Nephron (organoid): Measurements from ENCODE around the gene CD48.

Source experiments
- H3K27ac Mint-ChIP-seq, 3 experiments: 2 replicates each; pipeline ENCODE4 v1.8.0; 2020; ENCODE audit warnings: mixed read lengths in 3 of 3, mild to moderate bottlenecking in 2 of 3, moderate library complexity in 1 of 3
- H3K27me3 Mint-ChIP-seq: 2 replicates; pipeline ENCODE4 v1.8.0; 2021; ENCODE audit warnings: low read depth, mild to moderate bottlenecking, moderate library complexity, mixed read lengths
- H3K36me3 Mint-ChIP-seq: 2 replicates; pipeline ENCODE4 v1.8.0; 2020; ENCODE audit warnings: low read depth, mixed read lengths
- H3K4me1 Mint-ChIP-seq: 2 replicates; pipeline ENCODE4 v1.8.0; 2020; ENCODE audit warnings: mixed read lengths
- H3K4me3 Mint-ChIP-seq, 3 experiments: 2 replicates each; pipeline ENCODE4 v1.8.0; 2020; ENCODE audit warnings: mild to moderate bottlenecking in 3 of 3, mixed read lengths in 3 of 3, moderate library complexity in 2 of 3
- H3K9me3 Mint-ChIP-seq: 2 replicates; pipeline ENCODE4 v1.8.0; 2020; ENCODE audit warnings: mixed read lengths
- TF ChIP-seq, protein P1 (sequence below), 3 experiments: fragments of 200-600 bp; sonication (generic); IDR thresholded peaks; one replicate each; pipeline ENCODE4 v1.5.0; 2021; ENCODE audit warnings: antibody characterized with exemption in 3 of 3; ENCODE audit not compliant: unreplicated experiment in 3 of 3

Gene CD48

DNA sequence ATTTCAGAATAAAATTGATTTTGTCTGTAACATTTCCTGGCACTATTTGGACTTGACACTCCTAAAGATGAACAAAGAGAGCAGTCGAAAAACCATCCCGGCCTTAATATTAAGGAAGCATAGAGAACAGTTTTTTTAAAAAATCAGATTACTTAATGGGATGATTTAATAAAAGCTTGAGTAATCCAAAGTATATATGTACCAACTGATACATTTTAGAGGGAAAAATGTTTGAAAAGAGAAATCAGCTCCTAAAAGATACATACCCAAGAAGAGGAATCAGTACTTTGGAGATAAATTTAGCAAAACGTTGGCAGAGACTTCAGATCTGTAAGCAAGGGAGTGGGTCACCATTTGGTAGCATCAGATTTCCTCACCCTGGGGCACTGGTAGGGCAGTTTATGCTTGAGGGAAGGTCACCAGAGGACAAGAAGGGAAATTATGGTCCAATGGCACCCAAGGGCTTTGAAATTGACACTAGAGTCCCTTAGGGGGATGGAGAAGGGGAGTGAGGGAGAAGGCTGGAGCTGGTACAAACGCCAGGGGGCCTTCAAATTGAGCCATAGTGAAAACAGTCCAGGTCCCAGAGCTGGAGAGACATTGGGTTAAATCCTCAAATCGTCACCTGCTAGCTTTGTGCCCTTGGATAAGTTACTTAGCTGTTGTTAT is 33.4 kb upstream of the CD48 start:
- H3K36me3 Mint-ChIP-seq, result no peaks in the 10 kb centered on the region
- peaks cover 5% of the 10 kb centered on the region for H3K4me1 Mint-ChIP-seq
- no peak overlapping the region for H3K27ac Mint-ChIP-seq
- H3K9me3 Mint-ChIP-seq, result no peaks in the 10 kb centered on the region
- TF ChIP-seq, protein P1, sequence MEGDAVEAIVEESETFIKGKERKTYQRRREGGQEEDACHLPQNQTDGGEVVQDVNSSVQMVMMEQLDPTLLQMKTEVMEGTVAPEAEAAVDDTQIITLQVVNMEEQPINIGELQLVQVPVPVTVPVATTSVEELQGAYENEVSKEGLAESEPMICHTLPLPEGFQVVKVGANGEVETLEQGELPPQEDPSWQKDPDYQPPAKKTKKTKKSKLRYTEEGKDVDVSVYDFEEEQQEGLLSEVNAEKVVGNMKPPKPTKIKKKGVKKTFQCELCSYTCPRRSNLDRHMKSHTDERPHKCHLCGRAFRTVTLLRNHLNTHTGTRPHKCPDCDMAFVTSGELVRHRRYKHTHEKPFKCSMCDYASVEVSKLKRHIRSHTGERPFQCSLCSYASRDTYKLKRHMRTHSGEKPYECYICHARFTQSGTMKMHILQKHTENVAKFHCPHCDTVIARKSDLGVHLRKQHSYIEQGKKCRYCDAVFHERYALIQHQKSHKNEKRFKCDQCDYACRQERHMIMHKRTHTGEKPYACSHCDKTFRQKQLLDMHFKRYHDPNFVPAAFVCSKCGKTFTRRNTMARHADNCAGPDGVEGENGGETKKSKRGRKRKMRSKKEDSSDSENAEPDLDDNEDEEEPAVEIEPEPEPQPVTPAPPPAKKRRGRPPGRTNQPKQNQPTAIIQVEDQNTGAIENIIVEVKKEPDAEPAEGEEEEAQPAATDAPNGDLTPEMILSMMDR (IDR thresholded peaks at IDR 0.05; ENCODE audit: unreplicated experiment in 3 of 3), result no peak
- no peak overlapping the region for H3K4me3 Mint-ChIP-seq
- peaks cover 3% of the 10 kb centered on the region for H3K27me3 Mint-ChIP-seq

GRCh38 chr1:160744199-160744851 is 32.7 kb upstream of the CD48 start:
- TF ChIP-seq, protein P1 (IDR thresholded peaks at IDR 0.05; ENCODE audit: unreplicated experiment in 3 of 3), result no peak
- peaks cover 5% of the 10 kb centered on the region for H3K4me1 Mint-ChIP-seq
- H3K27me3 Mint-ChIP-seq, result peaks cover 3% of the 10 kb centered on the region
- H3K36me3 Mint-ChIP-seq, result no peaks in the 10 kb centered on the region
- no peak overlapping the region for H3K27ac Mint-ChIP-seq
- no peak overlapping the region for H3K4me3 Mint-ChIP-seq
- H3K9me3 Mint-ChIP-seq, result no peaks in the 10 kb centered on the region

DNA sequence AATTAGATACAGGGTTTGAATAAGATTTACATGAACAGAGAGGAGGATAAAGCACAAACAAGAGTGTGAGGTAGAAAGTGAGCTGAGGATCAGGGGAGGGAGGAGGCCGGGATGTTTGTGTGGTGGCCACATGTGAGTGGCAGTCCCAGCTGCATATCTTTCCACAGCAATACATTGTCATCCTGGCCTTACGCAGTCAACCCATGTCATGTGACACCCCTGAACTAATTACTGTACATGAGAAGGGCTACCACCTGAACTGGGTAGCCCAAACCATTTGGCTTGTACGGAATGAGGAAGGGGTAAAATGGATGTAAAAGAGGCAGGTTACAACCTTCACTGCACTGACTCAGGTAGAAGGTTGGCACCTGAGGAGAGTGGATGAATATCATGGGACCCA is 31.6 kb upstream of the CD48 start:
- peaks cover 3% of the 10 kb centered on the region for H3K27me3 Mint-ChIP-seq
- TF ChIP-seq, protein P1 (IDR thresholded peaks at IDR 0.05; ENCODE audit: unreplicated experiment in 3 of 3), result no peak

GRCh38 chr1:160742428-160743127 is 31.0 kb upstream of the CD48 start:
- Mint-ChIP-seq H3K4me1 (peaks cover 5% of the 10 kb centered on the region), H3K9me3 (no peaks in the 10 kb centered on the region), H3K4me3 (no peak overlapping the region), H3K27ac (no peak overlapping the region), H3K36me3 (no peaks in the 10 kb centered on the region), H3K27me3 (no peaks in the 10 kb centered on the region)
- TF ChIP-seq, protein P1 (IDR thresholded peaks at IDR 0.05; ENCODE audit: unreplicated experiment in 3 of 3), result no peak

More for the DNA sequence above, 31.6 kb upstream of the CD48 start:
- H3K4me1 Mint-ChIP-seq, result peaks cover 5% of the 10 kb centered on the region
- H3K27ac Mint-ChIP-seq, result no peak overlapping the region
- no peaks in the 10 kb centered on the region for H3K36me3 Mint-ChIP-seq
- H3K9me3 Mint-ChIP-seq, result no peaks in the 10 kb centered on the region
- no peak overlapping the region for H3K4me3 Mint-ChIP-seq

DNA sequence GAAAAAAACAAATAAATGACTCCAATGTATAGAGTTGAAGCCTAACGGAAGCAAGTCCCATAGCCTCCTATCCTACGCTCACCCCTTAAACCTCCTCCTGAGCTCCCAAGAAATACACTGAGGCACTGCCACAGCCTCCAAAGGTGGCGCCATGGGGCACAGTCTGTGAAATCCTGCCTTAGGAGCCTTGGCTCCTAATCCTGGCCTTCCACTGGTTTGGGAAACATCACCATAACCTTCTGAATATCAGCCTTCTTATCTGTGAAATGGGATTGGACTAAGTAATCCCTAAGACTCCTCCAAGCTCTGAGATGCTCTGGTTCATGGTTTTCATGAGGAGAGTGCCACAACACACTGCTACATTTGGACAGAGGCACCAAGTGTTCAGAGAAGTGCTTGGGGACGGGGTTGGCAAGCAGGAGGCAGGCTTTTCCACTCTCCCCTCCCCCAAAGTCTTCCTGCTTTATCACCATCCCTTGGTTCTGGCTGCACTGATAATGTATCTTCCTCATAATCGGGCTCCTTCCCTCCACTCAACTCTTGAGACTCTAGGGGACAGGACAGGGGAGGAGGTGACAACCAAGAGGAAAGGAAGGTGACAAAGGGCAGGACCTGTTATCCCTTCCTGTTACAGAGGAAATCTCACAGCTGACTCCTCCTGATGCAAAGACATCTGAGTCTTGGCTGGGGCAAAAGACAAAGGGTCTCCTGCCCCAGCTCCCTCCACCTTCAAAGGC is 30.2 kb upstream of the CD48 start:
- Mint-ChIP-seq H3K27ac (no peak overlapping the region), H3K36me3 (no peaks in the 10 kb centered on the region), H3K9me3 (no peaks in the 10 kb centered on the region), H3K4me3 (no peak overlapping the region), H3K27me3 (no peaks in the 10 kb centered on the region), H3K4me1 (peaks cover 5% of the 10 kb centered on the region)
- TF ChIP-seq, protein P1 (IDR thresholded peaks at IDR 0.05; ENCODE audit: unreplicated experiment in 3 of 3), result no peak
